Measurements from ENCODE around the gene SLC23A3. TPM values are rescaled to one million over a fixed set of nuclear protein-coding genes. Genes with fewer than 3 reads are reported as not detected.

SLC23A3 gene
- total and polyA plus RNA-seq, 5 donors from 2014 or later, result 1.3 TPM; not detected in 4

DNA sequence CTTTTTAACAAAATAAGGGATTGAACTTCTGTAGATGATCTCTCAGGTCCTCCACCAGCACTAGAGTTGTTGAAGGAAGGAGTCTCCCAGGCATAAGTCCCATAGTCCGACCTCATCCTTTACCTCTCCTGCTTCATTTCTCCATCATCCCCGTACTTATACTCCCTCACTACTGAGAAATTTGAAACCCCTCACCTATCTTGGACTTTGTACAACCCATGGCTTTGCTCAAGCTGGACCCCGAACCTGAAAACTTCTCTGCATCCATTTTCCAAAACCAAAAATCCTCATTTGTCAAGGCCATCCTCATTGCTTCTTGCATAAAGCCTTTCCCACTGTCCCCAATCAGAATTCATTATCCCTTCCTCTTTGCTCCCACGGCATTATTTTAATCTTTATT is 8.7 kb downstream of the SLC23A3 start:
- no peaks in the 10 kb centered on the region for H3K9me3 Mint-ChIP-seq
- ATAC-seq (ENCODE audit: low read depth in 2 of 2), result no peak

DNA sequence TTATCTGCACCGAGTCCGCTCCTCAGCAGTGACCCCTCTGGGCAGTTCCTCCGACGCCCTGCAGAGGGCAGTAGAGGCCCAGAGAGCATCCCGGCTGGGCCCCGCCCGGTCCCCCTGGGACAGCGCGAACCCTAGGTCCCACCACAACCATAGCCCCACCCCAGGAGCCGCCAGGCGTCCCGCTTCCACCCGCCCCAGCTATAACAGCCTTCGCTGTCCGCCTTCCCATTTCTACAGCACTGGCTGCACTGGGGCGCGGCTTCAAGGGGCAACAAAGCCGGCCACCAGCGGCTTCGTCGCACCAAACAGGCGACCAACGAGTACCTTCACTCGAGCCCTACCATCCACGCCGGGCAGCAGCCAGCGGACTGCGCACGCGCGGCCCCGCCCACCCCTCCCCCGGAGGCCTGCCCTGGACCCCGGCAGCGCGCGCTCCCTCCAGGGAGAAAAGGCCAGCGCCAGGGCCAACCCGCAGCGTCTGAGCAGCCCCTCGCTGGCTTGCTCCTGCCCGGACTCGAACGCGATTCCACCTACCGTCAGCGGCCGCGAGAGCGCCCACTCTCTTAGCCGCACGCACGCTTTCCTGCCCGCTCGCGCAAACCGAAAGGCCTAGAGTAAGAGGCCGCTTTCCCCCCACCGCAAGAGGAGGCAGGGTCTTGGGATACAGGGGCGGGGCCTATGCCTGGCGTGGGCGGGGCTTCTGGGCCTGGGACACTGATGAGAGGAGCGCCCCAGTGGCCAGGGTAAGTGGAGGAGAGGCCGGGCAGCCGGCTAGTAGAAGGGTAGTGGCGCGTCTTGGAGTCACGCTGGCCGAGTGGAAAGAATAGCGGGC is 9.4 kb downstream of the SLC23A3 start, which contains the start of gene NHEJ1:
TSS of gene NHEJ1 (minus strand) at position 630 of the 832 bp plus-strand sequence. CDS start 2,453 bp downstream, outside the sequence.
- H3K4me1 ChIP-seq (ENCODE audit: control insufficient read depth, insufficient read depth, low read length, poor library complexity, severe bottlenecking), result peaks cover 13% of the 10 kb centered on the region
- H3K27me3 Mint-ChIP-seq, result peaks cover 5% of the 10 kb centered on the region
- H3K9me3 ChIP-seq (ENCODE audit: control insufficient read depth in 2 of 2, low read length in 2 of 2), result no peaks in the 10 kb centered on the region
- H3K27ac ChIP-seq (ENCODE audit: insufficient read depth, low read length, poor library complexity, severe bottlenecking), result peak within 1 kb of the TSS; percentile 83
- H3K27me3 ChIP-seq (ENCODE audit: control insufficient read depth, insufficient read depth, low read length), result no peaks in the 10 kb centered on the region
- H3K9me3 Mint-ChIP-seq, result no peaks in the 10 kb centered on the region
- peaks cover 12 to 27% (median 19%) of the 10 kb centered on the region in 4 donors for H3K4me1 Mint-ChIP-seq
- peaks cover 21% of the 10 kb centered on the region for H3K36me3 ChIP-seq (ENCODE audit: control insufficient read depth, insufficient read depth, low read length)
- H3K27ac Mint-ChIP-seq, result peak within 1 kb of the TSS; percentile 83 to 97 (median 93)
- H3K4me3 Mint-ChIP-seq, result peak within 1 kb of the TSS; percentile 94 to 98 (median 94)
- DNase-seq (peak; percentile 87 to 94 (median 93)), ATAC-seq (ENCODE audit: low read depth in 2 of 2) (peak; percentile 91 to 96)
- peak within 1 kb of the TSS; percentile 56 for H3K4me3 ChIP-seq (ENCODE audit: low read depth, low read length)
- H3K36me3 Mint-ChIP-seq, result peaks cover 19% of the 10 kb centered on the region

More for the DNA sequence above, 8.7 kb downstream of the SLC23A3 start:
- H3K4me3 Mint-ChIP-seq, result peak overlapping the region; percentile 94 to 98 (median 94)
- Histone ChIP-seq H3K9me3 (ENCODE audit: control insufficient read depth in 2 of 2, low read length in 2 of 2) (no peaks in the 10 kb centered on the region), H3K4me3 (ENCODE audit: low read depth, low read length) (peak overlapping the region; percentile 56), H3K36me3 (ENCODE audit: control insufficient read depth, insufficient read depth, low read length) (peaks cover 21% of the 10 kb centered on the region), H3K27ac (ENCODE audit: insufficient read depth, low read length, poor library complexity, severe bottlenecking) (peak overlapping the region; percentile 83), H3K27me3 (ENCODE audit: control insufficient read depth, insufficient read depth, low read length) (no peaks in the 10 kb centered on the region), H3K4me1 (ENCODE audit: control insufficient read depth, insufficient read depth, low read length, poor library complexity, severe bottlenecking) (peaks cover 13% of the 10 kb centered on the region)
- peak overlapping the region in 2 of 3 donors; percentile 83 to 97 for H3K27ac Mint-ChIP-seq
- H3K4me1 Mint-ChIP-seq, result peaks cover 12 to 27% (median 20%) of the 10 kb centered on the region in 4 donors
- H3K27me3 Mint-ChIP-seq, result peaks cover 5% of the 10 kb centered on the region
- no peak for DNase-seq
- peaks cover 22% of the 10 kb centered on the region for H3K36me3 Mint-ChIP-seq

DNA sequence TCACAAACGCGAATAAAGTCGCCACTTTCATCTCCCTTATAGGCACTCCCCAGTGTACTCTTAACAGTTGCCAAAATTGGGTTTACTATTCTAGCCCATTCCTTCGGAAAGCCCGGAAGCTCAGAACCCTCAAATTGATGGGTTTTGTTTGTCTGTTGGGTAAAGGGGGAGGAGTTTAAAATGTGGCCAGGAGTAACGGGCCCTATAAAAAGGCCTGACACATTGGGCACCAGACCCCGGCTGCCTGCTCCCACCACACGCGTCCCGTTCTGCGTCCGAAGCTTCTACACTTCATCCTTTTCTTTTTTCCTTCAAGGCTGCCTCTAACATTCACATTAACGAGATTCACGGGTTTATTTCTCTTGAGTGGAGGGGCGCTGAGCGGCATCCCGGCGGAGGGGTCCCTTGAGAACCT is 10.1 kb downstream of the SLC23A3 start:
- Histone ChIP-seq H3K27me3 (ENCODE audit: control insufficient read depth, insufficient read depth, low read length) (no peaks in the 10 kb centered on the region), H3K4me3 (ENCODE audit: low read depth, low read length) (peak overlapping the region; percentile 43), H3K4me1 (ENCODE audit: control insufficient read depth, insufficient read depth, low read length, poor library complexity, severe bottlenecking) (peaks cover 13% of the 10 kb centered on the region), H3K27ac (ENCODE audit: insufficient read depth, low read length, poor library complexity, severe bottlenecking) (peak overlapping the region; percentile 83), H3K9me3 (ENCODE audit: control insufficient read depth in 2 of 2, low read length in 2 of 2) (no peaks in the 10 kb centered on the region), H3K36me3 (ENCODE audit: control insufficient read depth, insufficient read depth, low read length) (peaks cover 21% of the 10 kb centered on the region)
- H3K27ac Mint-ChIP-seq, result peak overlapping the region; percentile 83 to 93 (median 90)
- peak in 1 of 3 donors; percentile 15 for DNase-seq
- H3K36me3 Mint-ChIP-seq, result peaks cover 18% of the 10 kb centered on the region
- H3K4me1 Mint-ChIP-seq, result peaks cover 12 to 27% (median 20%) of the 10 kb centered on the region in 4 donors
- H3K4me3 Mint-ChIP-seq, result peak overlapping the region; percentile 94 to 98 (median 94)
- ATAC-seq (ENCODE audit: low read depth in 2 of 2), result no peak
- H3K27me3 Mint-ChIP-seq, result peaks cover 5% of the 10 kb centered on the region
- H3K9me3 Mint-ChIP-seq, result no peaks in the 10 kb centered on the region

DNA sequence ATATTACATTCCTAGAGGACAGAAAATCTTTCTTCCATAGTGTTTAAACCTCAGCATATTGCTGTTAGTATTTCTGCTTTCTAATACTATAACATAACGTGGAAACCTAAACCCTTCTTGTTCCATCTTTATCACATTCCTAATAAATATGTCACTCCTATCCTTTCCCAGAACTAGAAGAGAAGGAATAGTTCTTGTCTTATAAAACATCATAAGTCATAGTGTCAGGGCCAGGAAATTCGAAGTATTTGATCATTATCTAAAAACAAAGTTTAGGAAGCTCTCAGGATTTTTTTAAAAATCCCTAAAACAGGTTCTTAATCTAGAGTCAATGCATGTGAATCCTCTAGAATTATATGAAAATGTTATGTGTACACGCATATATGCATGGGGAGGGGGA is 11.2 kb downstream of the SLC23A3 start:
- H3K4me3 Mint-ChIP-seq, result peak overlapping the region in 2 of 4 donors; percentile 53 to 58
- Histone ChIP-seq H3K4me1 (ENCODE audit: control insufficient read depth, insufficient read depth, low read length, poor library complexity, severe bottlenecking) (peaks cover 13% of the 10 kb centered on the region), H3K9me3 (ENCODE audit: control insufficient read depth in 2 of 2, low read length in 2 of 2) (no peaks in the 10 kb centered on the region), H3K27ac (ENCODE audit: insufficient read depth, low read length, poor library complexity, severe bottlenecking) (no peak overlapping the region), H3K4me3 (ENCODE audit: low read depth, low read length) (no peak overlapping the region), H3K36me3 (ENCODE audit: control insufficient read depth, insufficient read depth, low read length) (peaks cover 31% of the 10 kb centered on the region), H3K27me3 (ENCODE audit: control insufficient read depth, insufficient read depth, low read length) (no peaks in the 10 kb centered on the region)
- no peak overlapping the region for H3K27ac Mint-ChIP-seq
- no peaks in the 10 kb centered on the region for H3K9me3 Mint-ChIP-seq
- H3K4me1 Mint-ChIP-seq, result peaks cover 12 to 27% (median 22%) of the 10 kb centered on the region in 4 donors
- ATAC-seq (ENCODE audit: low read depth in 2 of 2) (no peak), DNase-seq (no peak)
- peaks cover 15% of the 10 kb centered on the region for H3K36me3 Mint-ChIP-seq
- H3K27me3 Mint-ChIP-seq, result peaks cover 5% of the 10 kb centered on the region

DNA sequence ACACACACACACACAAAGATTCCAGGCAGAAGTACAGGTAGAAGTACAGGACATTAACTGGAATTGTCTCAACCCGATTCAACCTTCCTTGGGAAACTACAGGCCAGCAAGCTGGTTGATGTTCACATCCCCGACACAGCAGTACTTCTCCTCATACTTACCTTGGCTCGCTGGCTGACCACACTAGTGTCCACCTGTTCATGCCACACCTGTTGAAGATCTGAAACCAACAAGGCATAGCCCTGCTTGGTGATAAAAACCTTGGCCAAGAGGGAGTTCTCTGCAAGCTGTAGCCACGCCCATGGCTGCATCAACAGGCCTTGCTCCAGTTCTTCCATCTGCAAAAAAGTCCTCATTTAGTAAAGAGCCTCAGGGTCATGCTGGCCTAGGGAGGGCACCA is 11.8 kb downstream of the SLC23A3 start:
- no peak for ATAC-seq (ENCODE audit: low read depth in 2 of 2)
- H3K27ac Mint-ChIP-seq, result no peak overlapping the region

DNA sequence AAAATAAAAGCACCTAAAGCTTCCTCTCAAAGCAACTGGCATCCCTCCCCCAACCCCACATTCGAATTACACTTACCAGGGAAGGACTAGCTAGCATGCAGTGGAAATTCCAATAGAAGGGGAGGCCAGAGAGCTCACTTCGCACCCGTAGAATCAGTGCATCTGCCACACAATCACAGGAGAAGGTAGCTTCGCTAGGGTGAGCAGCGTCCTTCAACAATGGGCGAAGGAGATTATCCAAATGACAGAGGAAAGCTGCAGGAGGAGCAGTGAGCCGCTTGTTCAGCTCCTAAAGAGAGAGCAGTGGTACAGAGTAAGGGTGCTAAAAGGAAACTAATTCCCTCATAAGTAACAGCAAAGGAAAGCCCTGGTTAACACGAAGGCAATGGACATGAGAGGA is 12.4 kb downstream of the SLC23A3 start:
- H3K27ac ChIP-seq (ENCODE audit: insufficient read depth, low read length, poor library complexity, severe bottlenecking), result no peak overlapping the region
- H3K9me3 Mint-ChIP-seq, result no peaks in the 10 kb centered on the region
- DNase-seq (no peak), ATAC-seq (ENCODE audit: low read depth in 2 of 2) (no peak)
- H3K4me1 ChIP-seq (ENCODE audit: control insufficient read depth, insufficient read depth, low read length, poor library complexity, severe bottlenecking), result peaks cover 13% of the 10 kb centered on the region
- H3K4me1 Mint-ChIP-seq, result peaks cover 12 to 27% (median 20%) of the 10 kb centered on the region in 4 donors
- H3K27ac Mint-ChIP-seq, result no peak overlapping the region
- H3K36me3 Mint-ChIP-seq, result peaks cover 15% of the 10 kb centered on the region
- H3K36me3 ChIP-seq (ENCODE audit: control insufficient read depth, insufficient read depth, low read length), result peaks cover 38% of the 10 kb centered on the region
- H3K9me3 ChIP-seq (ENCODE audit: control insufficient read depth in 2 of 2, low read length in 2 of 2), result no peaks in the 10 kb centered on the region
- no peak overlapping the region for H3K4me3 ChIP-seq (ENCODE audit: low read depth, low read length)
- H3K27me3 Mint-ChIP-seq, result peaks cover 5% of the 10 kb centered on the region
- H3K27me3 ChIP-seq (ENCODE audit: control insufficient read depth, insufficient read depth, low read length), result no peaks in the 10 kb centered on the region
- H3K4me3 Mint-ChIP-seq, result no peak overlapping the region

More for the DNA sequence above, 11.8 kb downstream of the SLC23A3 start:
- no peaks in the 10 kb centered on the region for H3K9me3 Mint-ChIP-seq
- peaks cover 5% of the 10 kb centered on the region for H3K27me3 Mint-ChIP-seq
- peaks cover 15% of the 10 kb centered on the region for H3K36me3 Mint-ChIP-seq
- Histone ChIP-seq H3K4me1 (ENCODE audit: control insufficient read depth, insufficient read depth, low read length, poor library complexity, severe bottlenecking) (peaks cover 13% of the 10 kb centered on the region), H3K27me3 (ENCODE audit: control insufficient read depth, insufficient read depth, low read length) (no peaks in the 10 kb centered on the region), H3K4me3 (ENCODE audit: low read depth, low read length) (no peak overlapping the region), H3K36me3 (ENCODE audit: control insufficient read depth, insufficient read depth, low read length) (peaks cover 36% of the 10 kb centered on the region), H3K27ac (ENCODE audit: insufficient read depth, low read length, poor library complexity, severe bottlenecking) (no peak overlapping the region), H3K9me3 (ENCODE audit: control insufficient read depth in 2 of 2, low read length in 2 of 2) (no peaks in the 10 kb centered on the region)
- no peak for DNase-seq
- no peak overlapping the region for H3K4me3 Mint-ChIP-seq
- peaks cover 12 to 27% (median 21%) of the 10 kb centered on the region in 4 donors for H3K4me1 Mint-ChIP-seq

DNA sequence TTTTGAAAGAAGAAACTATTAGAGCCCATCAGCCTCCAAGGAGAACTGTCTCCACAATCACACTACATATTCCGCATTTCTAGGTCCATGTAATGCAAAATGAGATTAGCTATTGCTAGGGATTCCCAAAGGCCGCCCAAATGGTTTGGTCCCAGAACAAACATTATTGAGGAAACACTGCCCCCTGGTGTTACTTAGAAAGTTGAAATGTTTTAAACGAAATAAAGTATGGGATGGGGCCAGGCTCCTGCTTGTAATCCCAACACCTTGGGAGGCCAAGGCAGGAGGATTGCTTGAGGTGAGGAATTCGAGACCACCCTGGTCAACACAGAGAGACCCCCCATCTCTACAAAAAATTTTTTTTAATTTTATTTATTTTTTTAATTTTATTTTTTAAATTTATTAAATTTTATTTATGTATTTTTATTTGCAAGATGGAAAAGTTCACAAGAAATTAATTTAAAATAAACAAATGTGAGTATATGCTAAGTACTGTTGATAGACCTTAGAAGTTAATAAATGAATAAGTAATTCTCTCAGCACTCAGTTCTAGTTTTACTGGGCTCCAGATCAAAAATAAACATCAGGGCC is 14.7 kb downstream of the SLC23A3 start:
- no peaks in the 10 kb centered on the region for H3K9me3 Mint-ChIP-seq
- peaks cover 12 to 13% (median 13%) of the 10 kb centered on the region in 4 donors for H3K4me1 Mint-ChIP-seq
- peaks cover 3% of the 10 kb centered on the region for H3K27me3 Mint-ChIP-seq
- no peaks in the 10 kb centered on the region for H3K27me3 ChIP-seq (ENCODE audit: control insufficient read depth, insufficient read depth, low read length)
- peaks cover 21% of the 10 kb centered on the region for H3K36me3 Mint-ChIP-seq
- DNase-seq (peak; percentile 23 to 74 (median 61)), ATAC-seq (ENCODE audit: low read depth in 2 of 2) (no peak)
- H3K4me3 Mint-ChIP-seq, result no peak overlapping the region
- H3K27ac Mint-ChIP-seq, result no peak overlapping the region
- H3K27ac ChIP-seq (ENCODE audit: insufficient read depth, low read length, poor library complexity, severe bottlenecking), result no peak overlapping the region
- H3K9me3 ChIP-seq (ENCODE audit: control insufficient read depth in 2 of 2, low read length in 2 of 2), result no peaks in the 10 kb centered on the region
- H3K36me3 ChIP-seq (ENCODE audit: control insufficient read depth, insufficient read depth, low read length), result peaks cover 48% of the 10 kb centered on the region
- no peak overlapping the region for H3K4me3 ChIP-seq (ENCODE audit: low read depth, low read length)
- peaks cover 7% of the 10 kb centered on the region for H3K4me1 ChIP-seq (ENCODE audit: control insufficient read depth, insufficient read depth, low read length, poor library complexity, severe bottlenecking)
